H1 (cell line): Measurements from ENCODE around the gene GTSE1. TPM values are rescaled to one million over a fixed set of nuclear protein-coding genes. Genes with fewer than 3 reads are reported as not detected.

Experiments
- ASH2L ChIP-seq: fragments of 200-600, 300-600 bp; sonication (generic); IDR thresholded peaks from one replicate; pipeline ENCODE4 v1.7.1; 2017; ENCODE audit warnings: low read length
- CBX8 ChIP-seq: fragments of 300-800, 300-1000 bp; sonication (generic); IDR thresholded peaks from 2 replicates; pipeline ENCODE4 v1.7.1; 2016; ENCODE audit warnings: low read depth, low read length, borderline replicate concordance
- CHD2 ChIP-seq: IDR thresholded peaks from 2 replicates; pipeline ENCODE4 v1.6.1; 2012; ENCODE audit warnings: low read length, improper control_type of control experiment
- POLR2A ChIP-seq, 2 experiments: IDR thresholded peaks; 1 replicate in 1 of 2; 2 replicates in 1 of 2; pipeline ENCODE4 v1.6.1; 2011; ENCODE audit warnings: low read depth in 2 of 2, low read length in 2 of 2, mild to moderate bottlenecking in 2 of 2; ENCODE audit errors: control extremely low read depth in 1 of 2
- SRF ChIP-seq: IDR thresholded peaks from 2 replicates; pipeline ENCODE4 v1.6.1; 2011; ENCODE audit warnings: mild to moderate bottlenecking, low read depth, low read length, moderate library complexity
- TAF1 ChIP-seq: IDR thresholded peaks from 2 replicates; pipeline ENCODE4 v1.6.1; 2011; ENCODE audit warnings: mild to moderate bottlenecking, low read depth, low read length
- polyA plus RNA-seq, 7 experiments: library from polyadenylated mRNA; depleted of rRNA in 3 of 7; stranded (reverse) in 5 of 7; unstranded in 2 of 7; fragments of >200 nt in 5 of 7; fragments of 200-250 nt in 2 of 7; gene quantifications; 1 replicate in 5 of 7; 2 replicates in 1 of 7; 4 replicates in 1 of 7; pipeline versions ENCODE4 v1.2.1 to v1.2.3, GENCODE V29; 2011 to 2013; ENCODE audit warnings: missing spikeins in 2 of 7, mixed read lengths in 2 of 7
- total RNA-seq: library from RNA; stranded (reverse); fragmentation: NEBNext Ultra II Directional; extraction: Animal tissue kit (Norgen Biotek cat#: 25700); gene quantifications from 2 replicates; pipeline ENCODE4 v1.2.1, GENCODE V29; 2021
- TF ChIP-seq, protein P1 (sequence below), 3 experiments: IDR thresholded peaks; 1 replicate in 2 of 3; 2 replicates in 1 of 3; pipeline versions ENCODE4 v1.5.1 to v1.6.1; 2011; ENCODE audit warnings: low read length in 3 of 3, mild to moderate bottlenecking in 3 of 3, inconsistent platforms in 2 of 3, low read depth in 1 of 3, moderate library complexity in 1 of 3; ENCODE audit not compliant: insufficient read depth in 1 of 3; ENCODE audit errors: control extremely low read depth in 1 of 3

GTSE1 gene
- total and polyA plus RNA-seq, 2 of the 8 experiments (the other 6 are each of a cell fraction or from before 2014, with no cell fraction given) = 17.5 to 38.6 TPM

DNA sequence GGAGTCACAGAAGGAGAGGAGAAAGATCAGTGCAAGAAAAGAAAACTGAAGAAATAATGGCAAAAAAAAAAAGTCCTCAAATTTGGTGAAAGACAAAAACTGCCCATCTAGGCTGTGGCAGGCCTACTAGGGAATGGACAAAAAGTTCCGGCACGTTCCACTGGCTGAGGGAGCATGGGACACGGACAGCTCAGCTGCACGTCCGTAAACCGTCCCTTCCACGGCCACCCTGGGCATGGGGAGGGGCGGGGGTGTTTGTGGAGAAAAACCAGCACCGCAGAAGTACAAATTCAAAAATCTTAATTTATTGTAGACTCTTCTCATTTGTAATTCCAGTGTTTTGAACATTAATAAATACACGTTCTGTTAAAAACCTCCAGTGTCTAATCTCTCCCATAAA, 64.2 kb downstream of the GTSE1 start (continued):
- TF ChIP-seq POLR2A (IDR thresholded peaks at IDR 0.05; ENCODE audit: control extremely low read depth in 1 of 2, low read depth in 2 of 2, low read length in 2 of 2) = no peak
- no peak for TF ChIP-seq TAF1
- TF ChIP-seq, protein P1, sequence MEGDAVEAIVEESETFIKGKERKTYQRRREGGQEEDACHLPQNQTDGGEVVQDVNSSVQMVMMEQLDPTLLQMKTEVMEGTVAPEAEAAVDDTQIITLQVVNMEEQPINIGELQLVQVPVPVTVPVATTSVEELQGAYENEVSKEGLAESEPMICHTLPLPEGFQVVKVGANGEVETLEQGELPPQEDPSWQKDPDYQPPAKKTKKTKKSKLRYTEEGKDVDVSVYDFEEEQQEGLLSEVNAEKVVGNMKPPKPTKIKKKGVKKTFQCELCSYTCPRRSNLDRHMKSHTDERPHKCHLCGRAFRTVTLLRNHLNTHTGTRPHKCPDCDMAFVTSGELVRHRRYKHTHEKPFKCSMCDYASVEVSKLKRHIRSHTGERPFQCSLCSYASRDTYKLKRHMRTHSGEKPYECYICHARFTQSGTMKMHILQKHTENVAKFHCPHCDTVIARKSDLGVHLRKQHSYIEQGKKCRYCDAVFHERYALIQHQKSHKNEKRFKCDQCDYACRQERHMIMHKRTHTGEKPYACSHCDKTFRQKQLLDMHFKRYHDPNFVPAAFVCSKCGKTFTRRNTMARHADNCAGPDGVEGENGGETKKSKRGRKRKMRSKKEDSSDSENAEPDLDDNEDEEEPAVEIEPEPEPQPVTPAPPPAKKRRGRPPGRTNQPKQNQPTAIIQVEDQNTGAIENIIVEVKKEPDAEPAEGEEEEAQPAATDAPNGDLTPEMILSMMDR (IDR thresholded peaks at IDR 0.05; ENCODE audit: control extremely low read depth in 1 of 3, insufficient read depth in 1 of 3, low read depth in 1 of 3, low read length in 3 of 3) = no peak
- TF ChIP-seq ASH2L = no peak
- no peak for TF ChIP-seq CHD2
- TF ChIP-seq CBX8 = no peak
- TF ChIP-seq SRF = no peak
